Activated CD8-positive, alpha-beta memory T cell treated with anti-CD3 and anti-CD28 coated beads for 1 hour (primary cell): Measurements from ENCODE around the gene CAMTA1.
"Not testable (repeated sequence)": the region's sequence is repeated elsewhere in the genome, so short reads cannot be mapped to it uniquely, and the experiment has no call there.

Experiments used
- DNase-seq, 2 donors: peaks; one replicate each; pipeline ENCODE4 v3.0.0-alpha.2; 2020; ENCODE audit warnings: low read depth in 1 of 2; ENCODE audit errors: extremely low read depth in 1 of 2

Gene CAMTA1

DNA sequence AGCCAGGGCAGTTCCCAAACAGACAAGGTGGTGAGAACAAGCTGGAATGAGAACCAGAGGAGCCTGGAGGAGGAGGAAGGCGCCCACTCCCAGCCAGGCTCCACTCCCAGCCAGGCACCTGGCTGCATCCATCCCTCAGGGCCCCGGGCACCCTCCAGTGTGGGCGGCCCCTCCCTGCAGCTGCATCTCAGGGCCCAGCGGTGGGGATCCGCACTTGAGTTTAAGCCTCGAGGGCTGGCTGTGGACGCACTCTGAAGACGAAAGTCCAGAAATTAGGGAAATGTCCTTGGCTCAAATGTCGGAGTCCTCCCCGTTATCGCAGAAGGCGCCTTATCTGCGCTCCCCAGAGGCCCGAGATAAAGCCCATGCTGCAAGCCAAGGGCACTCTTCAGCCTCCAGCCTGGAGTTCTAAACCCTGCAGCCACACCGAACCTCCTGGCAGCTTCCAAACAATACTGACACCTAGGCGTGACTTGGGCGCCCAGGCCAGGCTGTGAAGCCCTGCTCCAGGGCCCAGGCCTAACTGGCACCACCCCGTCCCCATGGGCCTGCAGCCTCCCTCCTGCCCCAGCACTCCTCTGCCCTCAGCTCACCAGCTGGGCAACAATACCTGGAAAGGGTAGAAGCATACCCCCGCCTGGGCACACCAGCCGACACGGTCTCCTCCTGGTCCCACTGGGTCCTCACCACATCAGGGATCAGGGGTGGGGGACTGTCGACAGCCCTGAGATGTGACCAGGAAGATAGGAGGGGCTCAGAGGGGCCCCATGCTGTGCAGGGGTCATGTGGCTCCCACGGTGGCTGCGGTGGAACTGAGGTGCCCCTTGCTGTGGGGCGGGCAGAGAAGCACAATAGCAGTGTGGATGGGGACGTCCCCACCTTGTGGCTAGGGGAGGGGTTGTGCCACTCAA is 801.0 kb downstream of the CAMTA1 start:
- no peak for DNase-seq

DNA sequence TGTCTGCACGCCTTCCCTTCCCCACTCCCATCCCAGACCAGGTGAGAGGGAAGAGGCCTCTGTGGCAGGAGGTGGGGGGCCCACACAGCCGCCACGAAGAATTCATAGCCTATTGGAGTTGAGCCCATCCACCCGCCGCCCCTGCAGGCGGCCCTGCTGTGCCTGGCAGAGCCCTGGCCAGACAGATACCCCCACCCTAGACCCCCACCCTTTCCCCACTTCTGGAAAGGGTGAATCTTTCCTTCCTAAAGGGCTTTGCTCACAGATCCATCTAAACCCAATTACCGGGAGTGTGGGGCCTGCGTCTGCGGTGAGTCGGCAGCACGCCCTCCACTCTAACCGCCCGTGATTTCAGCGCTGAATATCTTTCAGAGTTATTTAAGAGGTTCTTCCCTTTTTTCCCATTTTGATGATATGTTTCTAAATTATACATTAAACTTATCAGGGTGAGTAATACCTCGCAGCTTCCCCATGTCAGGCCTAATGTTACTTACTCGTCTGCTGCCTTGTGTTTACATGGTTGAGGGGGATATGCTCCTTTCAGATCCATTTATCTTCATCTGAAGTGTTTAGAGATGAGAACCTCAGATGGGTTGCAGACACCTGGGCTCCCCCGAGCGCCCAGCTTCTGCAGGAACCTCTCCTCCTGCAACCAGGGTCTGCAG is 802.0 kb downstream of the CAMTA1 start:
- no peak for DNase-seq

- no peak for DNase-seq
Observed at GRCh38 chr1:7587773-7588456, 802.7 kb downstream of the CAMTA1 start.

DNA sequence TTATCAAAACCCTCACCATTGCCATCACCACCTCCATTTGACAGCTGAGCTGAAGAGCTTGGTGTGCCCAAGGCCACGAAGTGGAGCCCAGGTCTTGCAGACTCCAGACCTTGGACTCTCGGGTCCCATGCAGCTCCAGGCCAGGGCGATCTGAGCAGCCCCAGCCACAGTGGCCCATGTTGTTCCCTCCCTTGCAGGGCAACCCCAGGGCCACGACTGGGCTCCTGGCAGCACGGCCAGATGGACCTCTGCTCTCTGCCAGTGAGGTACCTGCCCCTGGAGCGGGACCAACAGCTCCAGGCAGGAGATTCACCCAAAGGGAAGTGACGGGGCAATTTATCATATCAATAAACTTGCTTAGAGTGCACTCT is 803.2 kb downstream of the CAMTA1 start:
- DNase-seq, result no peak

DNA sequence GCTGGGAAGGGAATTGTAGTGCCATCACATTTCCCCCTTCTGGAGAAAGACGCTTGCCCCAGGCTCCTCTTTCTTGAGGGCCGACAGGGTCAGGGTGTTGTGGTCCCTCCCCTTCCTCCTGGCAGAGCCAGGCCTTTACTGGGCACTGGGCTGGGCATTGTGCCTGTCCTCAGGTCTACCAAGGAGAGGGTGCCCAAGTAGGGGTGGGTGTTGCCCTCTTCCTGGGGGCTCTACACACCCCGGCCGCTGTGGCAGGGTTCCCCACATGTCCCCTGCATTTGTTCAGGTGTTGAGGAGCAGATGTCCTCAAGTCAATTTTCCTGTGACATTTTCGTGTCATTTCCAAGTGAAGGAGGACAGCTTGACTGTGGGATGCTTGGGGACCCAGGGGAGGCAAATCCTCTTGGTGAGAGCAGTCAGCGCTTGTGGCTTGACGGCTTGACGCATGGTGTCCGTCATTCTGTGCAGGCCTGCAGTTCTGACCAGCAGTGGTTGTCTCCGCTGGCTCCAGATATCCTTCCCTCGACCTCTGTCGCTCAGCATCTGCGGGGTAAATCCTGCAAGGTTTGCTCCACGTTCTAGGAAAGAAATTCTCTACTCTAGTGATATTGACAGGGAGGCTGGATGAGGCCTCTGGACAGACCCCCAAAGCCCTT is 804.0 kb downstream of the CAMTA1 start:
- no peak for DNase-seq

DNA sequence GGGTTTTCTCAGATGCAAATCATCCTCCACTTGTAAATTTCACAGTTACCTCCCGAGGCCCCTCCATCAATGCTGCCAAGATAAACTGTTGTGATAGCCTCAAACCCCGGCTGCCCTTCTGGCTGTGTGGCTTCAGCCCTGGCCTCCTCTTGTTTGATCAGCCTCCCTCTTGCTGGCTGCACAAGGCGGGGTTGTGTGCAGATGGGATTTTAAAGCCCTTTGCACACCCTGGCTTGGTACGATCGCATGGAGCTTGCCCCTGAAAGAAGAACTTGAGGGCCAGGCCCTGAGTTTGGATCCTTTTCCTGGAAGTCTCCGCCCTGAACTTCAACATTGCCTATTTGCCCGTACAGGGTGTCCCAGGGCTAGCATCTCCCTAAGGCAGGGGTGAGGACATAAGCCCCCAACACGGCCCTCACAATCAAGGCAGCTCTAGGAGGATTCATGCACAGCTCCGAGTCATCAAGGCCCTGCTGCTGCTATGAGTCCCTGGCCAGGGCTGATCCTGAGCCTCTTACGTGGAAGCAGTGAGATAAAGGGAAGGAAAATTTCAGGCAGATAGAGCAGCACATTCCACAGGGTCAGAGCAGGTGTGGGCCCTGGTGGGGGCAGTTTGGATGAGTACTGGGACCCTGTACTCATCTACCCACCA is 804.6 kb downstream of the CAMTA1 start:
- DNase-seq, result no peak

DNA sequence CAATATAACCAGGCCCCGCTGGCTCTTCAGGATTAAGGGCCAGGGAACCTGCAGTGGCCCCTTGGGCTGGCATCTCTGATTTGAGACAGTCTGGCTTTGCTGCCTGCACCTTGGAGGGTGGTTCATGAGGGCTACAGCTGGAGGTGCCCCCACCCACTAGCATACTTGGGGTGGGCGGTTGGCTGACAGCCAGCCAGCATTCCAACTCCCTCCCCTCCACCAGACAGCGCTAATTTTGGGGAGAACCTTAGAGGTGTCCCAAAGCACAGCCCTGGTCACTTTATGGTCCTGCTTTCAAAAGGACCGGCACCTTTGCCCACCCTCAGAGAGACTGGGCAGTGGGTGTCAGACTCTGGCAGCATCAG is 805.2 kb downstream of the CAMTA1 start:
- no peak for DNase-seq

- DNase-seq, result no peak
Observed at GRCh38 chr1:7591565-7591964, 806.3 kb downstream of the CAMTA1 start.

- DNase-seq, result no peak
Observed at GRCh38 chr1:7592120-7592798, 807.0 kb downstream of the CAMTA1 start.

DNA sequence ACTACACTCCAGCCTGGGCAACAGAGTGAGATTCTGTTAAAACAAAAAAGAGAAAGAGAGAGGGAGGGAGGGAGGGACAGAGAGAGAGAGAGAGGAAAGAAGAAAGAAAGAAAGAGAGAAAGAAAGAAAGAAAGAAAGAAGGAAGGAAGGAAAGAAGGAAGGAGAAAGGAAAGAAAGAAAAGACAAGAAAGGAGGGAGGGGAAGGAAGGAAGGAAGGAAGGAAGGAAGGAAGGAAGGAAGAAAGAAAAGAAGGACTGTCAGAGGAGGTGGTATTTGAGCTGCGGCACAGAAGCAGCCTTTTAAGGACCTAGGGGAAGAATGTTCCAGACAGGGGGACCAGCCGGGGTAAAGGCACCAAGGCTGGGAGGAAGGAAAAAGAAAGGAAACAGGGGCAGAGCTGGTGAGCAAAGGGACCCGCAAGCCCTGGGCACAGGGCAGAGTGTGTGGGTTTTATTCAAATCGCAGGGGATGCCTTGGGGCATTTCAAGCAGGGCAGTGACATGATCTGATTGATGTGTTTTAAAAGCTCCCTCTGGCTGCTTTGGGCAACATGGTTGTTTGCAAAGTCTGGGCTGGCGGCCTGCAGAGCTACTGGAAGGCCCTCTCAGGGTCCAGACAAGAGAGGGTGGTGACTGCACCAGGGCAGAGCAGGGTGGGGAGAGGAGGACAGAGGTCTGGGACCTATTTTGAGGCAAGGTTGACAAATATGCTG is 808.9 kb downstream of the CAMTA1 start:
- no peak for DNase-seq

GRCh38 chr1:7594714-7595295 is 809.6 kb downstream of the CAMTA1 start:
- DNase-seq, result no peak

- DNase-seq, result no peak
Observed at GRCh38 chr1:7595336-7595735, 810.1 kb downstream of the CAMTA1 start.

GRCh38 chr1:7596126-7596965 is 811.1 kb downstream of the CAMTA1 start:
- DNase-seq, result no peak

DNA sequence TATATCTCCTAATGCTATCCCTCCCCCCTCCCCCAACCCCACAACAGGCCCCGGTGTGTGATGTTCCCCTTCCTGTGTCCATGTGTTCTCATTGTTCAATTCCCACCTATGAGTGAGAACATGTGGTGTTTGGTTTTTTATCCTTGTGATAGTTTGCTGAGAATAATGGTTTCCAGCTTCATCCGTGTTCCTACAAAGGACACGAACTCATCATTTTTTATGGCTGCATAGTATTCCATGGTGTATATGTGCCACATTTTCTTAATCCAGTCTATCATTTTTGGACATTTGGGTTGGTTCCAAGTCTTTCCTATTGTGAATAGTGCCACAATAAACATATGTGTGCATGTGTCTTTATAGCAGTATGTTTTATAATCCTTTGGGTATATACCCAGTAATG is 812.8 kb downstream of the CAMTA1 start:
- DNase-seq, result not testable (repeated sequence)

- not testable (repeated sequence) for DNase-seq
Observed at GRCh38 chr1:7604906-7605305, 819.7 kb downstream of the CAMTA1 start.

DNA sequence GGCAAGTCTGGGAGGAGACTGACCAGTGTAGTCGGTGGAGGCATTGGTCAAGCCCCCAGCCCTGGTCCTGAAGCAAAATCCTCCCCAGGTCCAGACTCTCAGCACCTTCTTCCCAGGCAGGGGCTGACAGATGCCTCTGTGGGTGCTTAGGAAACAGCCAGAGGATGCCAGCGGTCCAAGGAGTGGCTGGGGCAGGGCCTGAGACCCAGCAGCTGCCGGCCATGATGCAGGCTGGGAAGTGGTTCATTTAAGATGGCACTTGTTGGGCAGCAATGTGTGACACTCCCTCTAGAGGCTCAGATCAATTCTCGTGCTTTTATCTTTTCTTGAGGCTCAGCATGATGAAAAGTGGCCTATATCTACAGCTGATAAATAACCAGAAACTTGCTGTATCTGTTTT is 820.8 kb downstream of the CAMTA1 start:
- no peak for DNase-seq

DNA sequence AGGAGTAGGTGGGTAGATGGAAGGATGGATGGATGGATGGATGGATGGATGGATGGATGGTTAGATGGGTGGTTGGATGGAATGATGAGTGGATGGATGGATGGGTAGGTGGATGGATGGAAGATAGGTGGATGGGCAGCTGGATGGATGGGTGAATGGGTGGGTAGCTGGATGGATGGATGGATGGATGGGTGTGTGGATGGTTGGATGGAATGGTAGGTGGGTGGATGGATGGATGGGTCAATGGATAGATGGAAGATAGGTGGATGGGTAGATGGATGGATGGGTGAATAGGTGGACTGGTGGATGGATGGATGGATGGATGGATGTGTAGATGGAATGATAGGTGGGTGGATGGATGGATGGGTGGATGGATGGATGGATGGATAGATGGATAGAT is 821.8 kb downstream of the CAMTA1 start:
- no peak for DNase-seq

- no peak for DNase-seq
Observed at GRCh38 chr1:7608628-7609305, 823.5 kb downstream of the CAMTA1 start.
